G401.6 (cell line): ENCODE results near the gene PTK6.

Source experiments
- FAIRE-seq: peaks from 2 replicates; lab custom pipeline; 2012; peaks lifted over from hg19 to GRCh38; lab: Jason Lieb, UNC

PTK6 gene

DNA sequence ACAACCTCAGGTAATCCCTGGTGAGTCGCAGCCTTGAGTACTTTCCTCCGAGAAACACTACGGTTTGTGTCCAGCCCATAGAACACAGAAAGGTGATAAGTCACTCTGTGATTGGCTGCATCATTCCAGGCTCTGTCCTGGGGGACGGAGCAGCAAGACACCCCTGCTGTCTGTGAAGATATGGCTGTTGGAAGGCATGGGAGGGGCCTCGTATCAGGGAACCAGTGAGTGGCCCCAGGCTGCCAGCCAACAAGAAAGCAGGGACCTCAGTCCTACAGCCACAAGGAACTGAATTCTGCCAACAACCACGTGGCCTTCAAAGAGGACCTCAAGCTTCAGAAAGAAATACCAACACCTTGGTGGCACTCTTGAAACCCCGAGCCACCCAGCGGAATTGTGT lies 31.9 kb downstream of the PTK6 start:
- FAIRE-seq, result no peak

DNA sequence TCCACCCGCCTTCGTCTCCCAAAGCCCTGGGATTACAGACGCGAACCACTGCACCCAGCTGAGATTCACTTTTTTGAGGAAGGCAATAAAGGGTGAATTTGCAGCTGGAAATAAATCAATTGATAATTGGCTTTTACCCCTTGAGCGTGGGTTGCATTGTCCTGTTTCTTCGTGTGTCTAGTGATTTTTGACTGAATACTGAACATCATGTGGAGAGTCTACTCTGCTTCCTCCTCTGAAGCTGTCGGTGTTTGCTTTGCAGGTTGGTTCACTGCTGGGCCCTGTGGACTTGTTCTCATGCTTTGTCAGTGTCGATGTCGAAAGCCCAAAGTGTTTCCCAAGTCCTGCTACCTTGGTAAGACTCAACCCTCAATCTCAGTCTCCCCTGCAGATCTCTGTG lies 32.5 kb downstream of the PTK6 start:
- FAIRE-seq, result no peak

DNA sequence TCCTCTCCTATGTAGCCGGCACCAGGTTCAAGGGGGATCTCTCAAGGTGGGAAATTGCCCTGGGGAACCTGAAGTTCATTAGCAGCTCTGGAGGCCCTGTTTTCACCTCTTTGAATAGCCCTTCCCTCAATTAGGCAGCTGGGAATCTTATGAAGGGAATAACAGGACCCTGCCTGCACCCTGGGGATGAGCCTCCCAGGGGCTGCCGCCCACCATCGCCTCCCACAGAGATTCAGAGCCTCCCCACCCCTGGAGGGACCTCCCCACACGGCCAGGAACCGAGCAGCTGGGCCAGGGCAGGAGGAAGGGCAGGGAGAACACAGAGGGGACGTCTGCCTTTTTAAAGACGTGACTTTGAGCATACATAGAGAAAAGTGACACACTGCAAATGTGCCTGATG lies 33.7 kb downstream of the PTK6 start:
- no peak for FAIRE-seq

DNA sequence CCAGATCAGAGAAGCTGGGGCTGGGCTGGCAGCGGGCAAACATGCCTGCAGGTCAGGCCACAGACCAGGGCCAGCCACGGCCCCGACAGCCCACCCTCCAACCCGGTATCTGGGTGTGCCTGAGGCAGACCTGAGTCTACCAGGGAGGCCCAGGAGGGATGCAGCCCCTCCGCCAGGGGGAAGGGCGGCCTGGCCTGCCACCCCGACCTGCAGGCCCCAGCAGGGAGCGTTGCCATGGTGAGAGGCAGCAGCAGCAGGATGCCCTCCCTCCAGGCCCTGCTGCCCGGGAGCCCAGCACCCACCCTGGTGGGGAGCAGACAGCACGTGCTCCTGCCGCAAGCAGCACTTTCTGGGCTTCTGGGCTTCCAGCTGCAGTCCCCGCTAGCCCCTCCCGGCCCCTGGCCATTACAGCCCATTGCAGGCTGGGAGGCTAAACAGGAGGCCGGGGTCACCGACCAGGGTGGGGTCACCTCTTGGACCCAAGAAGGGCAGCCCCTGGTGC lies 34.5 kb downstream of the PTK6 start:
- no peak for FAIRE-seq

DNA sequence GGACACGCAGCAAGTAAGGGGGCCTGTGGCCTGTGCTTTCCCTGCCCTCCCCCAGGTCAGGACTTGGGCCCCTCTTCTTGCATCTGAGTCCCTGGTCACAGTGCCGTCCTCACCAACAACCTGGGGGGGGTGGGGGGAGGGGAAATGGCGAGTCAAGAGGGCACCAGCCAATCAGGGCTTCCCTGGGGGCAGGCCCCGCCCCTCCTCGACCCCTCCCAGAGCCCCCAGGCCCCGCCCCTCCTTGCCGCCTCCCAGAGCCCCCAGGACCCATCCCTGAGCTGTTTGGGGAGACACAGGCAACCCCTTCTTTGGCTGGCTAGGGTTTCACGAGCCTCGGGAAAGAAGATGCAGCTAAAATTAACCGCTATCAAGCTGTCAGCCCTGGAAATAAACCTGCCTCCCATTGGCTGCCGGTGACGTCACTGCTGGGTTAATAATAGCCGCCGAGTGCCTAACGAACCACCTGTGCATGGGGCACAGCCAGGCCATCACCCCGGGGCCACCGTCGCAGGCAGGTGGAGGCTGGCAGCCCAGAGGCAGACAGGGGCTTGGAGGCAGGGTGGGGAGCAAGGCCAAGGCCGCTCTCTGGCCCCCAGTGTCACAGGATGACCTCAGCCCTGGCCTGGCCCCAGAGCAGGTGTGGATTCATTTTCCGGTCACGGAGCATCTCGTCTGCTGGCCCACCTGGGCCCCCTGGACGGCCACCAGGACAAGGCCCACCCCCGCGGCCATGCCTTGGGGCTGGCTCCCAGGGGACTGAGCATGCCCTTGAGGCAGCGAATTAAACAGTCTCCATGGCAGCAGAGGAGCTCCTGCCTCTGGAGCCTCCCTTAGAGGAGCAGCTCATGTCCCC lies 35.1 kb downstream of the PTK6 start:
- no peak for FAIRE-seq

DNA sequence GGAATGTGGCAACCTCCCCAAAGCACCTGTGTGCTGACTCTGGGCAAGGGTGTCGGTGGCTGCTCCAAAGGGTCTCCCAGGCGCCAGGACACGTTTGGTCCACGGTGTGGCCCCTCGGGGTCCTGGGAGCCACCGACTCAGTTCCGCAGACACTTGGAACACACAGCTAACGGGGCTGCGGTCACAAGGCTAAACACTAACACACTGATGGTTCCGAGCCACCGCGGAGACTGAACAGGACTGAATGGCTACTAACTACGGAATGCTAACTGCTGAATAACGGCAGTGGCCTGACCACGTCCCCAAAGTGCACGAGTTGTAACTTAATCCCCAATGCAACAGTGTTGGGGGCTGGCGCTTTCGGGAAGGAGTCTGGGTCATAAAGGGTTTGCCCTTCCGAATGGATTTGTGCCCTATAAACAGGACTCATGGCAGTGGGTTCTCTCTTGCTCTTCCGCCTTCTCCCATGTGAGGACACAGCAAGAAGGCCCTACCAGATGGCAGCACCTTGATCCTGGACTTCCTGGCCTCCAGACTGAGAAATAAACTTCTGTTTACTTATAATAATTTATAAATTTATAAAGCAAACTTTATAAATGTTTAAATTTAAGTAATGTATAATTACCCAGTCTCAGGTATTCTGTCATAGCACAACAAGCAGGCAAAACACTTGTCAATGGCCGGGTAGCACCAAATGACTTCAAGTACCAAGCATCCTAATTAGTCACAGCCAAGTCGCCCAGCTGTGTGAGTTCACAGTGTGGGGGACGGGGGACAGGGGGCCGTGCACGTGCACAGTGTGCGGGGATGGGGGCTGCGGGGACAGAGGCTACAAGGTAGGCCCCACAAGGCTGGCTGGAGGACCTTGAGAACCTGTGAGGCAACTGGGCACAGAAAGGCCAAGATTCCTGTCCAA lies 36.0 kb downstream of the PTK6 start:
- no peak for FAIRE-seq

DNA sequence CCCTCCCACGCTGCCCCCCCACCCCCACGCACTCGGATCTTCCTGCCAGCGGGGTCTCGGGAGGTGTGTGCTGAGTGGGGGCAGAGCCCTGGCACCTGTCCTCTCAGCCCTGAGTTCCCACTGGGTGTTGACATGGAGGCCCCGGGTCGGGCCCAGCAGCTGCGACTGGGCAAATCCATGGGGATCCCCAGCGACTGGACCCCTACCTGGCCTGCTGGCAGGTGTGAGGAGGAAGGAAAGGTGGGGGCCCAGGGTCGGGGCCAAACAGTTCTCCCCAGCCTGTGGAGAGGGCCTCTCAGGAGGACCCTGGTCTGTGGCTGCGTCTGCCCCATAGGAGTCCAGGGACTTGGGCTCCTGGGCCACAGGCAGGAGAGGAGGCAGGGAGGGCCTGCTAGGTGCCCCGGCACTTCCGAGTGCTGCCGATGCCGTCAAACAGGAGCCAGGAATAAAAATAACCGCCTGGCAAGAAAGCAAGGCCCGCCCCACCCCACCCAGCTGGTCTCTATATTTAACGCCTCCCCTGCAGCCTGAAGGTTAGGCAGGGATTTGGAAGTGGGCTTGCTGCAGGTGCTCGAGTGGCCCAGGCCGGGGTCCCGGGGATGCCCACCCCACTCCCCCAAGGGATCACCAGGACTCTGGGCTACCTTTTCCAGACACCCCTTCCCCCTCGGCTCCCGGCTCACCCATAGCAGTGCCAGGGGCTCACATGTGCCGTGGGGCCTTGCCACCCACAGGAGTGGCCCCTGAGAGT lies 36.9 kb downstream of the PTK6 start:
- FAIRE-seq, result no peak

DNA sequence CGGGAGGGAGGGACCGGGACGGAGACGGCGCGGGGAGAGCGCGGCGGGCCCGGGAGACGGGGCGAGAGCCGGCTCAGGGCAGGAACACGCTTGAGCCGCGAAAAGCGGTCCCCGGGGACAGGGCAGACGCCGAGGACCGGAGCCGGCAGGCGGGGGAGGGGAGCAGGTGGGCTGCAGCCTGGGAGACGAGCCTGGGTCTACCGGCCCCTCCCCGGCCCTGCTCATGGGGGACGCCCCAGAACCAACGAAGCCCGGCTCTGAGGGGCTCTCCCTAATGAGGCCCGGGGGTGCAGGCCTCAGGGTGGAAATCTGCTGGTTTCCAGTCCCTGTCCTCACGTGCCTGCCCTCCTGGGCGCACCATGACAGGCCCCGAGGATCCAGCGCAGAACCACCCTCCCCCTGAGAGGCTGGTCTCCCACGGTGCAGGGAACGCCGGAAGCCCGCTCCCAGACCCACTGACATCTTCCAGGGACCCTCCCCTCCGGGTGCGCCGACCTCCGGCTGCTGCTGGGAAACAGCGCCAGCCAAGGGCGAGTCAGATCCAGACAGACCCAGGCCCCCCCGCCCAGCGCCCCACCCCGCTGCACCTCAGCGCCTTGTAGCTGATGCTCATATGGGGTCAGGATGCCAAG lies 37.7 kb downstream of the PTK6 start:
- no peak for FAIRE-seq

DNA sequence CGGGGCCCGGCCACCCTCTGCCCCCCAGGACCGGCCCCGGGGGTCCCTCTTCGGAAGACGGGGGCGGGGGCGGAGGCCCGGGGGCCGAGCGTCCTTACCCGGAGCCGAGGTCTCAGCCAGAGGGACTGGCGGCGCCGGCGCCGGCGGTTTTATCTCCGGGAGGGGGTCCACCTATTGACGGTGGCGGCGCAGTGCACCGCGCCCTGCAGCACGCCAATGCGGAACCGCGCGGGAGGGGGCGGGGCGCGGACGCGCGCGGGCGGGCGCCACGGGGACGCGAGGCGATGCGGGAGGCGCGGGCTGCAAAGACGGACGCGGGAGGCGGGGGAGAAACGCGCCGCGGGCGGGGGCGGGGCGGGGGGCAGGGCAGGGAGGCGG lies 38.2 kb downstream of the PTK6 start, which contains the start of gene EEF1A2:
Gene EEF1A2 (minus strand): TSS at position 124 of the 378 bp plus-strand sequence. CDS start 1,320 bp downstream, outside the sequence.
- no peak for FAIRE-seq

DNA sequence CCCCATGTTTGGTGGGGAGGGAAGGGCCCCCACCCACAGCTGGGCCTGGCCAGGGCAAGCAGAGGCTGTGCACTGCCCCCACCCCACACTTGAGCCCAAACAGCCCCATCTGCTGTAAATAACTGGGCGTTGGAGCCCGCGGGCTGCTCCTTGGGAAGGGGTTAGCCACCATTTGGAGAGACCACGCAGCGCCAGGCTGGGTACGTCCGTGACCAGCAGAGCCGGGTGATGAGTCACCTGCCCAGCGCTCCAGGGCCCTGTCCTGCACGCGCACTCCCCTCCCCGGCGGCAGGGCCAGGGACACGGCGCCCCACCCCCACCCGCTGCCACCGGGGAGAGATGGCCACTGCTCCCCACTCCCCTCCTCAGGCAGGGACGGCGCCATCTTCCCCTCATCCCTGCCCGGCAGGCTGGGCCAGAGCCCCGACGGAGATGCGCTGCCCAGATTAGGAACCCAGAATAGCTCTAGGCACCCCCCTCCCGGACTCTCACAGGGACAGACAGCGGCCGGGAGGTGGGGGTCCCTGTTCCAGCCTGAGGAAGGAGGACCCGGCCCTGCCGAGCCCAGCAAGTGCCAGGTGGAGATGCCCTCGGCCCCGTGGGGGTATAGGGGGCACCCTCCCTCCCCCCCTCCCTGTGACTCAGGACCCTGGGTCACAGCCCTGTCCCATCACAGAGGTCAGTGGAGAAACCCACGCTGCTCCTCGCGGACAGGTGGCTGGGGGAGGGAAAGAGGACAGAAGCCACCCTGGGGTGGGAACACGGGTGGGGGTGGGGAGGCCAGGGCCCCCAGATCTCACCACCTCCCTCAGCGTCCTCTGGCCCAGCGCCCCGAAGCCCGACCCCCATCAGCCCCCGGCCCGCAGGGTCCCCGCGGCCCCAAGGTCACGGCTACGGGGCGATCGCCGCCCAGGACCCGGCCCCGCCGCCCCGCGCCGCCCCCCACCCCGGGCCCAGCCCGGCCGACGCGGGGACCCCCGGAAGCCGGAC lies 38.9 kb downstream of the PTK6 start:
- no peak for FAIRE-seq

DNA sequence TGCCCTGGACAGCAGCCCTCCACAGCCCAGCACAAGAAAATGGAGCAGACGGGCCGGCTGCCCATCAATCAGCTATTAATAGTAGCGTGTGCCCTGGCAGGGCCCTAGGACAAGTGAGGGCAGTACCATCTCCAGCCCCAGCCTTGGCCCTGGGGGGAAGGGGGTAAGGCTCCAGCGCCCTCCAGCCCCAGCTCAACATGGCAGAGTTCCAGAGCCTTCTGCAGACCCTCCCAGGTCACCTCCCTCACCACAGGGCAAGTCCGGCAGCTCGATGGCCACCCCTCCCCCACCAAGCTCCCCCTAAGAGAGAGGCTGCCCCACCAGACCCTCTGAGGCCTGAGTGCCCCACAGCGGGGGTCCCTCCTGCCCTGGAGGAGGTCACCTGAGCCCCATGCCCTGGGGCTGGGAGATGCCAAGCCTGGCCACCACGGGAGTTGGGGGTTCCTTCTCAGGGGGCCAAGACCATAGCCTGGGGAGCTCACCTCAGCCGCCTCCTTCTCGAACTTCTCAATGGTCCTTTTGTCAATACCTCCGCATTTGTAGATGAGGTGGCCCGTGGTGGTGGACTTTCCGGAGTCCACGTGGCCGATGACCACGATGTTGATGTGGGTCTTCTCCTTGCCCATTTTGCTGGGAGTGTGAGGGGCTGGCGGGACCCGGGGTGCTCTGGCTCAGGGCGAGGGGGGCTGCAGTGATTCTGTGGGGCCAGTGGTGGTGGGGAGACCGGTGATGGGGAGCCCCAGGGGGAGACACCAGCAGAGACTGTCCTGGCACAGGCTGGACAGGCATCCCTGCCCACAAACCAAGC lies 39.8 kb downstream of the PTK6 start:
- no peak for FAIRE-seq

DNA sequence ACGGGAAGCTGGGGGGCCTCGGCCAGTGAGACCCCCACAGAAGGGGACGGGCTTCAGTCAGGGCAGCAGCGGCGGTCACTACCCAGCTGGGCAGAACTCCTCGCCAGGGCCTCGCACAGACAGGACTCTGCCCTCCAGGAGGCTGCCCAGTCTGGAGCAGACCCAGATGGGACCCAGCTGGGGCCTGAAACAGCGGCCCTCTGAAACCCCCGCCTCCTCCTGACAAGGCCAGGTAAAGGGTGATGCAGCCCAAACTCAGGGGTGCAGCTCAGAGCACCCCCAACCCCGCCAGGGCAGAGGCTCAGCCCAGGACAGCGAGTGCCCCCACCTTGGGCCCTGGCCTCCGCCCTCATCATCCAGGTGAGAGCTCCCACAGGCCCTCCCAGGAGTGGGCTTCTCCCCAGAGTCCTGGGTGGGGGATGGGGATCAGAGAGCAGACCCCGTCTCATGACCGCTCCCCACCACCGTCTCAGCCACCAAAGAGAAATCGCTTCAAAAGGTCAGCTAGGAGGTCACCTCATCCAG lies 40.5 kb downstream of the PTK6 start:
- no peak for FAIRE-seq

DNA sequence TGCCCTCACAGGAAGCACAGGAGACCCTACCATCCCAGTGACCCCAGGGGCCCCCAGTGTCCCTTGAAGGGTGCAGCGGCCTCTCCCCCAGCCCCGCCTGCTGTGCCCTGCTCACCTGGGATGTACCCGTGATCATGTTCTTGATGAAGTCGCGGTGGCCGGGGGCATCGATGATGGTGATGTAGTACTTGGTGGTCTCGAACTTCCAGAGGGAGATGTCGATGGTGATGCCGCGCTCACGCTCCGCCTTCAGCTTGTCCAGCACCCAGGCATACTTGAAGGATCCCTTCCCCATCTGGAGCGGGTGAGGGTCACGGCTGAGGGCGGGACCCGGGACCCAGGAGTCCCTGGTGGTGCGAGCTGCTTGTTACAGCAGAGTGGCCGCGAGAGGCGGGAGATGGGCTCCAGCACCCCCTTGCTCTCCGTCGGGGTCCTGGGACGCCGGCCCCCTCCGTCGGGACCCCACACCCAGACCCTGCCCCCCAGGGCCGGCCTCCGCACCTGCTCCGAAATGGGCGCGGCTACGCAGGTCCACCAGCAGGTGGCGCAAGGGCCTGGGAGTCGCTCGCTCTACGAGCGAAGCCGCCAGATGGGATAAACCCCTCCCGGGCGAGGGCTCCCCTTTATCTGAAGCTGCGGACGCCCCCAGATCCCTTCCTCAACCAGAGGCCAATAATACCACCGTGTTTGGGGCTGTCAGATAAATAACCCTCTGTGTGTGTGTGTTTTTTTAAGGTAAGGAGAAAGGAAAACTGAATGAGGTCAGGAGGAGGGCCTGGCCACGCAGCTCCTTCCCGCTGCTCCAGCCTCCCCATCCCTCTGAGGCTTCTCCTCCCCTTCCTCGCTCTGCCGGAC lies 41.2 kb downstream of the PTK6 start:
- FAIRE-seq, result no peak

DNA sequence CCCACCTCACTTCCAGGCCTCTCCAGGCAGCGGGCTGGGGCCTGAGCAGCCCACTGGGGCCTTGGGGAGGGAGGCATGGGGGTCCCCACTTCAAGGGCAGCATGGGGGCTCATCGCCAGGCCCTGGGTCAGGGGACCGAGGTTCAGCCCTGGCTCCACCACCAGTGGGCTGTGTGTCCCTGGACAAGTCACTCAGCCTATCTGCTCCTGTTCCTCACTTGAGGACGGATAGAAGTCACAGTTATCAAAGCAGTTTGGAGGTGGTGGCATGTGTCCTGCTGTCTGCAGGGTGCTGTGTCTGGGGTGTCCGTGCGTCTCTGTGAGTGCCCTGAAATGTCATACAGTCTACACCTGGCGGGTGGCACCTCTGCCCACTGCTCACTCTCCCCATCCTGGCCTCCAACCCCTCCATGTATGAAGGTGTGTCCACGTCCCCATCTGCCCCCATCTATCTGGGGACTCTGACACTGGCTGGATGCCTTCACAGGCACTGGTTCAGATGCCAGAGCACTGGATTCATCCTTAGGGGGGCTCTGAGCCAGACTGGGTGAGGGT lies 41.9 kb downstream of the PTK6 start:
- FAIRE-seq, result no peak

DNA sequence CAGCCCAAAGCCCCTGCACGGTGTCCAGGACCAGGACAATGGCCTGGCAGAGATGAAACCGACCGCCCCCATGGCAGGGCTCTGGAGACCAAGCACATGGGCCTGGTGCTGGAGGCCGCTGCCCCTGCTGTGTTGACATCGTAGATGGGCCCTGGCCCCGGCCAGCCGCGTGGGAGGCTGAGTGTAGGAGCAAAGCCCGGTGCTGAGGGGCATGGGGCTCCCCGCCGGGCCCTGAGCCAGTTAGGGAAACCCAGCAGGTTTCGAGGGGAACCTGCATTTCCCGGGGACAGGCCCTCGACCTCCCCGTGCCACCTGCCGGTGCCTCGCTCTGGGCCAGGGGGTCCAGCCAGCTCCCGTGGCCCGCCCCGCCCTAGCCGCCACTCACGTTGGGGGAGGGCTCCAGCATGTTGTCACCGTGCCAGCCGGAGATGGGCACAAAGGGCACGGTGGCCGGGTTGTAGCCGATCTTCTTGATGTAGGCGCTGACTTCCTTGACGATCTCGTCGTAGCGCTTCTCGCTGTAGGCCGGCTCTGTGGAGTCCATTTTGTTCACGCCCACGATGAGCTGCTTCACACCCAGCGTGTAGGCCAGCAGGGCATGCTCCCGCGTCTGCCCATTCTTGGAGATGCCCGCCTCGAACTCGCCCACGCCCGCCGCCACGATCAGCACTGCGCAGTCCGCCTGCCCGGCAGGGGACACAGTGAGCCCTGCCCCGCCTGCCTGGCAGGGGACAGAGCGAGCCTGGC lies 42.6 kb downstream of the PTK6 start:
- FAIRE-seq, result no peak

DNA sequence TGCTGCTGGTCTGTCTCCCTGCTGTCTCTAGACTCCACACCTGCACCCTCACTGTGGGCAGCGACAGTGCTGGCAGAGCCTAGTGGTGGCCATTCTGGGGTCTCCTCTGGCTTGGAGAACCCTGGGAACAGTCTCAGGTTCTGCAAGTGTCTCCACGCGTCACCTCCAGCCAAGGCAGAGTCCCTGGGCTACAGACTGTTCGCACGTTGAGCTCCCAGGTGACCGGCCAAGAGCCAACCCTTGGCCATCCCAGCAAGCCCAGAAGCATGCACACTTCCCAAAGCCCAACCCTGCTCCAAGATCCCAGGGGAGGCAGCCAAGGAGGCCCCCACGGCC lies 43.1 kb downstream of the PTK6 start:
- no peak for FAIRE-seq

DNA sequence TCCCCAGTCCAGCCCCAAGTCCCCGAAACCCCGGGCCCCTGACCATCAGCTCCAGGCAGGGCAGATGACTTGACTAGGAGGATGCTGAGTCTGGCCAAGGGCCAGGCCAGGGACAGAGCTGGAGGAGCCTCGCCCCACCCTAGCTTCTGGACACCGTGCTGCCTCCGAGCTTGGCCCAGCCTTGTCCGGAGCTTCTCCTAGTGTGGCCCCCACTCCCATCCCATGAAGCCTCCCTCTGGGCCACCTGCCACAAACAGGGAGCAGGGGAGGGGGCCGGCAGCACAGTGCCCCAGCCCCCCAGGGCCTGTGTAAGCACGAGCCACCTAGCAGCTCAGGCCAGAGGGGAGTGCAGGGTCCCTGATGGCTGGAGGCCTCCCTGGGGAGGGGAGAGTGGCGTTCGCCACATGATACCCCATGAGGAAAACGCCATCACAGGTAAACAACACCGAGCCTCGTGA lies 43.6 kb downstream of the PTK6 start:
- no peak for FAIRE-seq
